ENCODE measurements around the gene VWC2. TPM values are rescaled to one million over a fixed set of nuclear protein-coding genes. Genes with fewer than 3 reads are reported as not detected.

VWC2 gene
- total RNA-seq, 1 experiment from 2014 or later, result not detected

- TF ChIP-seq CTCF (IDR thresholded peaks at IDR 0.05; ENCODE audit: unreplicated experiment), result no peak
- Mint-ChIP-seq H3K9me3 (ENCODE audit: unreplicated experiment) (no peaks in the 10 kb centered on the region), H3K36me3 (ENCODE audit: insufficient read depth, unreplicated experiment) (no peaks in the 10 kb centered on the region), H3K27ac (ENCODE audit: low read depth, unreplicated experiment) (no peak overlapping the region), H3K27me3 (ENCODE audit: insufficient read depth, unreplicated experiment) (peaks cover 10% of the 10 kb centered on the region), H3K4me3 (ENCODE audit: unreplicated experiment) (no peak overlapping the region), H3K4me1 (ENCODE audit: insufficient read depth, unreplicated experiment) (no peaks in the 10 kb centered on the region)
- ChIA-PET POLR2A (no interaction called here), CTCF (interaction anchor here (0.6 kb wide), 1 partner anchor 1390 kb away, joined by 5 read pairs; no protein-coding TSS in a partner anchor)
- DNase-seq (ENCODE audit: unreplicated experiment), result no peak
- intact Hi-C loops (cut with micrococcal nuclease), result no loop called here
- no TSS peak for BruUV-seq (replicated peaks)
These were observed 8.6 kb downstream of the VWC2 start for GRCh38 chr7:49781996-49782395.

- TF ChIP-seq CTCF (IDR thresholded peaks at IDR 0.05; ENCODE audit: unreplicated experiment), result no peak
- no TSS peak for BruUV-seq (replicated peaks)
These were observed 10.0 kb downstream of the VWC2 start for GRCh38 chr7:49783446-49783845.

GRCh38 chr7:49787980-49788379 lies 14.5 kb downstream of the VWC2 start:
- H3K4me1 Mint-ChIP-seq (ENCODE audit: insufficient read depth, unreplicated experiment), result no peaks in the 10 kb centered on the region
- no TSS peak for BruUV-seq (replicated peaks)

More at GRCh38 chr7:49783446-49783845, 10.0 kb downstream of the VWC2 start:
- Mint-ChIP-seq H3K9me3 (ENCODE audit: unreplicated experiment) (peaks cover 5% of the 10 kb centered on the region), H3K36me3 (ENCODE audit: insufficient read depth, unreplicated experiment) (no peaks in the 10 kb centered on the region), H3K27ac (ENCODE audit: low read depth, unreplicated experiment) (no peak overlapping the region), H3K27me3 (ENCODE audit: insufficient read depth, unreplicated experiment) (peaks cover 12% of the 10 kb centered on the region), H3K4me3 (ENCODE audit: unreplicated experiment) (no peak overlapping the region), H3K4me1 (ENCODE audit: insufficient read depth, unreplicated experiment) (no peaks in the 10 kb centered on the region)
- CTCF ChIA-PET, result interaction anchor here (0.9 kb wide), 1 partner anchor 1447 kb away, joined by 3 read pairs; no protein-coding TSS in a partner anchor
- intact Hi-C loops (cut with micrococcal nuclease), result no loop called here
- no peak for DNase-seq (ENCODE audit: unreplicated experiment)
- POLR2A ChIA-PET, result no interaction called here

GRCh38 chr7:49788455-49789059 lies 15.1 kb downstream of the VWC2 start:
- no peak overlapping the region for H3K4me3 Mint-ChIP-seq (ENCODE audit: unreplicated experiment)
- CTCF ChIA-PET, result no interaction called here
- POLR2A ChIA-PET, result no interaction called here
- peaks cover 16% of the 10 kb centered on the region for H3K27me3 Mint-ChIP-seq (ENCODE audit: insufficient read depth, unreplicated experiment)
- H3K27ac Mint-ChIP-seq (ENCODE audit: low read depth, unreplicated experiment), result no peak overlapping the region
- intact Hi-C loops (cut with micrococcal nuclease), result no loop called here
- no peak for TF ChIP-seq CTCF (IDR thresholded peaks at IDR 0.05; ENCODE audit: unreplicated experiment)
- H3K36me3 Mint-ChIP-seq (ENCODE audit: insufficient read depth, unreplicated experiment), result no peaks in the 10 kb centered on the region
- no peak for DNase-seq (ENCODE audit: unreplicated experiment)
- no peaks in the 10 kb centered on the region for H3K4me1 Mint-ChIP-seq (ENCODE audit: insufficient read depth, unreplicated experiment)
- BruUV-seq (replicated peaks), result no TSS peak
- peaks cover 14% of the 10 kb centered on the region for H3K9me3 Mint-ChIP-seq (ENCODE audit: unreplicated experiment)

More at GRCh38 chr7:49787980-49788379, 14.5 kb downstream of the VWC2 start:
- ChIA-PET POLR2A (no interaction called here), CTCF (interaction anchor here (0.6 kb wide), 1 partner anchor 204 kb away, joined by 3 read pairs; no protein-coding TSS in a partner anchor)
- TF ChIP-seq CTCF (IDR thresholded peaks at IDR 0.05; ENCODE audit: unreplicated experiment), result no peak
- H3K36me3 Mint-ChIP-seq (ENCODE audit: insufficient read depth, unreplicated experiment), result no peaks in the 10 kb centered on the region
- no peak overlapping the region for H3K4me3 Mint-ChIP-seq (ENCODE audit: unreplicated experiment)
- H3K27me3 Mint-ChIP-seq (ENCODE audit: insufficient read depth, unreplicated experiment), result peaks cover 12% of the 10 kb centered on the region
- no peak overlapping the region for H3K27ac Mint-ChIP-seq (ENCODE audit: low read depth, unreplicated experiment)
- intact Hi-C loops (cut with micrococcal nuclease), result no loop called here
- DNase-seq (ENCODE audit: unreplicated experiment), result no peak
- H3K9me3 Mint-ChIP-seq (ENCODE audit: unreplicated experiment), result peaks cover 14% of the 10 kb centered on the region
